ENCODE results near the gene SLC24A3. TPM values are rescaled to one million over a fixed set of nuclear protein-coding genes. Genes with fewer than 3 reads are reported as not detected.

The SLC24A3 gene
- total and polyA plus RNA-seq, 2 experiments from 2014 or later = 0.81 to 2.5 TPM

DNA sequence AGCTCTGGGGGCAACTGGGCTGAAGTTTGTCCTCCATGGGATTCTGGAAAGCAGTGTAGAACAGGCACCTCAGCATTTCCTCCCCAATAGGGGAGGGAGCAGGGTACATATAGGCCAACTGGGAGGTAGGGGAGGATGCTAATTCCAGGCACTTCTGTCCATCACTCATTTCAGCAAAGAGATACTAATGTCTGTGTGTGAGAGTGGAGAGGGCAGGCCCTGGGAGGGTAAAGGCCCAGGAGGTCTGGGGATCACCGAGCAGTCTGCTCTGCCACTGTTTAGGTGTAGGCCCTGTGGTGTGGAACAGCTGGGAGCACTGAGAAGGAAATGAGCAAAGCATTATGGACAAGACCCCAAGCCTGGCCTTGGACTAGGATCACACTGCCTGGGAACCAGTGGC, 158.7 kb downstream of the SLC24A3 start (continued):
- TF ChIP-seq, protein P1, sequence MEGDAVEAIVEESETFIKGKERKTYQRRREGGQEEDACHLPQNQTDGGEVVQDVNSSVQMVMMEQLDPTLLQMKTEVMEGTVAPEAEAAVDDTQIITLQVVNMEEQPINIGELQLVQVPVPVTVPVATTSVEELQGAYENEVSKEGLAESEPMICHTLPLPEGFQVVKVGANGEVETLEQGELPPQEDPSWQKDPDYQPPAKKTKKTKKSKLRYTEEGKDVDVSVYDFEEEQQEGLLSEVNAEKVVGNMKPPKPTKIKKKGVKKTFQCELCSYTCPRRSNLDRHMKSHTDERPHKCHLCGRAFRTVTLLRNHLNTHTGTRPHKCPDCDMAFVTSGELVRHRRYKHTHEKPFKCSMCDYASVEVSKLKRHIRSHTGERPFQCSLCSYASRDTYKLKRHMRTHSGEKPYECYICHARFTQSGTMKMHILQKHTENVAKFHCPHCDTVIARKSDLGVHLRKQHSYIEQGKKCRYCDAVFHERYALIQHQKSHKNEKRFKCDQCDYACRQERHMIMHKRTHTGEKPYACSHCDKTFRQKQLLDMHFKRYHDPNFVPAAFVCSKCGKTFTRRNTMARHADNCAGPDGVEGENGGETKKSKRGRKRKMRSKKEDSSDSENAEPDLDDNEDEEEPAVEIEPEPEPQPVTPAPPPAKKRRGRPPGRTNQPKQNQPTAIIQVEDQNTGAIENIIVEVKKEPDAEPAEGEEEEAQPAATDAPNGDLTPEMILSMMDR (conservative IDR thresholded peaks at IDR 0.05; ENCODE audit: low read depth in 2 of 2) = no peak
- TF ChIP-seq STAT1 (IDR thresholded peaks at IDR 0.05; ENCODE audit: unreplicated experiment) (no peak), POLR2AphosphoS5 (IDR thresholded peaks at IDR 0.05; ENCODE audit: low read depth) (no peak), EZH2phosphoT487 (IDR thresholded peaks at IDR 0.05; ENCODE audit: unreplicated experiment) (no peak)

DNA sequence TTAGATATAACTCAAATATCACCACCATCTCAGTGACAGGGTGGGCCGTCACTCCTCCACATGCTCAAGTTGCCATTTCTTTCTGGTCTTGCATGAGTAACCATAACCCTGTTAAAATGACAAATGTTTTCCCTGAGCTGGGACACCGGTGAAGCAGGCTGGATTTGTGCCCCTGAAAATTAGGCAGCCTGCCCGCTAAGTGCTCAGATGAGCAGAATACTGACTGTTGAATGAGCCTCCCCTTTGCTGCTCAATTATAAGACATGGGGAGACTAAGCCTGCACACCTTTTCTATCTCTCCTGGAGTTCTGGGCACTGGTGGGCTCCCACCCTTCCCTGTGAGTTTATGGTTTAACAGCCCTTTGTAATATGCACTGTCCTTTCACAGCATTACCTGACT, 161.8 kb downstream of the SLC24A3 start:
- Mint-ChIP-seq H3K36me3 (ENCODE audit: low read depth) (no peaks in the 10 kb centered on the region), H3K27me3 (ENCODE audit: insufficient read depth, low read depth, poor library complexity) (peaks cover 5% of the 10 kb centered on the region), H3K27ac (no peak overlapping the region), H3K4me1 (no peaks in the 10 kb centered on the region; the same call in 2 of the 3 replicates), H3K4me3 (no peak overlapping the region), H3K9me3 (no peaks in the 10 kb centered on the region)
- Histone ChIP-seq H3K4me1 (ENCODE audit: insufficient read depth) (no peaks in the 10 kb centered on the region), H3K4me3 (no peak overlapping the region), H3K4me2 (no peak overlapping the region), H3K36me3 (ENCODE audit: insufficient read depth) (no peaks in the 10 kb centered on the region), H3K27ac (ENCODE audit: low read depth) (no peak overlapping the region), H3K27me3 (ENCODE audit: insufficient read depth) (no peaks in the 10 kb centered on the region), H4K20me1 (replicated peaks; ENCODE audit: insufficient read depth) (no peaks in the 10 kb centered on the region; the same call in 1 of the 2 replicates), H2AFZ (no peak overlapping the region), H3F3A (replicated peaks; ENCODE audit: low read depth) (no peaks in the 10 kb centered on the region), H3K9me2 (ENCODE audit: insufficient read depth) (no peaks in the 10 kb centered on the region), H3K79me2 (replicated peaks; ENCODE audit: insufficient read depth) (no peaks in the 10 kb centered on the region)
- DNase-seq (ENCODE audit: low spot score) = no peak
- no peak for ATAC-seq
- TF ChIP-seq ZNF331 (CRISPR knock-in tag; IDR thresholded peaks at IDR 0.05; ENCODE audit: low read depth) (no peak), JUNB (IDR thresholded peaks at IDR 0.05; ENCODE audit: unreplicated experiment) (no peak), POLR2AphosphoS5 (IDR thresholded peaks at IDR 0.05; ENCODE audit: low read depth) (no peak), STAT1 (IDR thresholded peaks at IDR 0.05; ENCODE audit: unreplicated experiment) (no peak), EZH2phosphoT487 (IDR thresholded peaks at IDR 0.05; ENCODE audit: unreplicated experiment) (no peak), ZNF114 (CRISPR knock-in tag; IDR thresholded peaks at IDR 0.05) (no peak), NANOG (IDR thresholded peaks at IDR 0.05; ENCODE audit: borderline replicate concordance) (no peak), EZH2 (IDR thresholded peaks at IDR 0.05; ENCODE audit: low read depth, unreplicated experiment) (no peak), CREB1 (CRISPR knock-in tag; IDR thresholded peaks at IDR 0.05; ENCODE audit: low read depth) (no peak)
- TF ChIP-seq, protein P2, sequence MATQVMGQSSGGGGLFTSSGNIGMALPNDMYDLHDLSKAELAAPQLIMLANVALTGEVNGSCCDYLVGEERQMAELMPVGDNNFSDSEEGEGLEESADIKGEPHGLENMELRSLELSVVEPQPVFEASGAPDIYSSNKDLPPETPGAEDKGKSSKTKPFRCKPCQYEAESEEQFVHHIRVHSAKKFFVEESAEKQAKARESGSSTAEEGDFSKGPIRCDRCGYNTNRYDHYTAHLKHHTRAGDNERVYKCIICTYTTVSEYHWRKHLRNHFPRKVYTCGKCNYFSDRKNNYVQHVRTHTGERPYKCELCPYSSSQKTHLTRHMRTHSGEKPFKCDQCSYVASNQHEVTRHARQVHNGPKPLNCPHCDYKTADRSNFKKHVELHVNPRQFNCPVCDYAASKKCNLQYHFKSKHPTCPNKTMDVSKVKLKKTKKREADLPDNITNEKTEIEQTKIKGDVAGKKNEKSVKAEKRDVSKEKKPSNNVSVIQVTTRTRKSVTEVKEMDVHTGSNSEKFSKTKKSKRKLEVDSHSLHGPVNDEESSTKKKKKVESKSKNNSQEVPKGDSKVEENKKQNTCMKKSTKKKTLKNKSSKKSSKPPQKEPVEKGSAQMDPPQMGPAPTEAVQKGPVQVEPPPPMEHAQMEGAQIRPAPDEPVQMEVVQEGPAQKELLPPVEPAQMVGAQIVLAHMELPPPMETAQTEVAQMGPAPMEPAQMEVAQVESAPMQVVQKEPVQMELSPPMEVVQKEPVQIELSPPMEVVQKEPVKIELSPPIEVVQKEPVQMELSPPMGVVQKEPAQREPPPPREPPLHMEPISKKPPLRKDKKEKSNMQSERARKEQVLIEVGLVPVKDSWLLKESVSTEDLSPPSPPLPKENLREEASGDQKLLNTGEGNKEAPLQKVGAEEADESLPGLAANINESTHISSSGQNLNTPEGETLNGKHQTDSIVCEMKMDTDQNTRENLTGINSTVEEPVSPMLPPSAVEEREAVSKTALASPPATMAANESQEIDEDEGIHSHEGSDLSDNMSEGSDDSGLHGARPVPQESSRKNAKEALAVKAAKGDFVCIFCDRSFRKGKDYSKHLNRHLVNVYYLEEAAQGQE (IDR thresholded peaks at IDR 0.05; ENCODE audit: unreplicated experiment) = no peak
- TF ChIP-seq, protein P3, sequence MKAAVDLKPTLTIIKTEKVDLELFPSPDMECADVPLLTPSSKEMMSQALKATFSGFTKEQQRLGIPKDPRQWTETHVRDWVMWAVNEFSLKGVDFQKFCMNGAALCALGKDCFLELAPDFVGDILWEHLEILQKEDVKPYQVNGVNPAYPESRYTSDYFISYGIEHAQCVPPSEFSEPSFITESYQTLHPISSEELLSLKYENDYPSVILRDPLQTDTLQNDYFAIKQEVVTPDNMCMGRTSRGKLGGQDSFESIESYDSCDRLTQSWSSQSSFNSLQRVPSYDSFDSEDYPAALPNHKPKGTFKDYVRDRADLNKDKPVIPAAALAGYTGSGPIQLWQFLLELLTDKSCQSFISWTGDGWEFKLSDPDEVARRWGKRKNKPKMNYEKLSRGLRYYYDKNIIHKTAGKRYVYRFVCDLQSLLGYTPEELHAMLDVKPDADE (IDR thresholded peaks at IDR 0.05) = no peak
- TF ChIP-seq, protein P1 (conservative IDR thresholded peaks at IDR 0.05; ENCODE audit: low read depth in 2 of 2) = no peak
